Measurements from ENCODE around the gene GNPDA1. TPM values are rescaled to one million over a fixed set of nuclear protein-coding genes. Genes with fewer than 3 reads are reported as not detected.

Gene GNPDA1
- polyA plus RNA-seq, 1 of the 3 experiments (the other 2 are of a cell fraction) = 23.9 TPM

- Histone ChIP-seq H3K79me2 (ENCODE audit: insufficient read depth) (no peaks in the 10 kb centered on the region), H3K9me3 (no peaks in the 10 kb centered on the region), H3K36me3 (replicated peaks in 1 of 2; ENCODE audit: control insufficient read depth in 1 of 2, insufficient read depth in 2 of 2, low read length in 1 of 2) (no peaks in the 10 kb centered on the region), H3K9ac (no peak overlapping the region), H3K4me2 (no peak overlapping the region), H3K9me2 (no peaks in the 10 kb centered on the region), H4K20me1 (ENCODE audit: insufficient read depth) (no peaks in the 10 kb centered on the region), H3K27ac (ENCODE audit: low read depth in 2 of 2, low read length in 1 of 2) (no peak overlapping the region), H3F3A (replicated peaks; ENCODE audit: insufficient read depth) (no peaks in the 10 kb centered on the region), H3K4me3 (ENCODE audit: low read depth in 2 of 2, low read length in 1 of 2) (no peak overlapping the region), H3K4me1 (ENCODE audit: control insufficient read depth in 1 of 2, insufficient read depth in 2 of 2, low read depth in 1 of 2, low read length in 1 of 2) (peaks cover 0 to 17% of the 10 kb centered on the region in 2 experiments; a peak in 2 of 4 replicates), H2AFZ (ENCODE audit: low read depth) (no peak overlapping the region), H3K27me3 (ENCODE audit: insufficient read depth) (no peaks in the 10 kb centered on the region)
- CTCF ChIA-PET = interaction anchor here (0.6 to 9.7 kb wide), 80 partner anchors 9 to 371 kb away, joined by 3 to 325 read pairs (median 5); partner anchors contain the start of genes ARAP3, DELE1, DIAPH1 and FCHSD1
- TF ChIP-seq POLR2AphosphoS5 (IDR thresholded peaks at IDR 0.05; ENCODE audit: low read depth, low read length) (no peak), PBX3 (IDR thresholded peaks at IDR 0.05) (no peak), RAD21 (IDR thresholded peaks at IDR 0.05; ENCODE audit: low read length) (peak; percentile 53), SMC3 (IDR thresholded peaks at IDR 0.05; ENCODE audit: low read depth, low read length) (peak; percentile 31; the same call in 1 of the 2 replicates), RCOR1 (IDR thresholded peaks at IDR 0.05; ENCODE audit: low read length) (no peak), MEF2A (IDR thresholded peaks at IDR 0.05; ENCODE audit: borderline replicate concordance, low read depth) (no peak), NFIC (IDR thresholded peaks at IDR 0.05; ENCODE audit: borderline replicate concordance) (no peak)
- TF ChIP-seq, protein P1, sequence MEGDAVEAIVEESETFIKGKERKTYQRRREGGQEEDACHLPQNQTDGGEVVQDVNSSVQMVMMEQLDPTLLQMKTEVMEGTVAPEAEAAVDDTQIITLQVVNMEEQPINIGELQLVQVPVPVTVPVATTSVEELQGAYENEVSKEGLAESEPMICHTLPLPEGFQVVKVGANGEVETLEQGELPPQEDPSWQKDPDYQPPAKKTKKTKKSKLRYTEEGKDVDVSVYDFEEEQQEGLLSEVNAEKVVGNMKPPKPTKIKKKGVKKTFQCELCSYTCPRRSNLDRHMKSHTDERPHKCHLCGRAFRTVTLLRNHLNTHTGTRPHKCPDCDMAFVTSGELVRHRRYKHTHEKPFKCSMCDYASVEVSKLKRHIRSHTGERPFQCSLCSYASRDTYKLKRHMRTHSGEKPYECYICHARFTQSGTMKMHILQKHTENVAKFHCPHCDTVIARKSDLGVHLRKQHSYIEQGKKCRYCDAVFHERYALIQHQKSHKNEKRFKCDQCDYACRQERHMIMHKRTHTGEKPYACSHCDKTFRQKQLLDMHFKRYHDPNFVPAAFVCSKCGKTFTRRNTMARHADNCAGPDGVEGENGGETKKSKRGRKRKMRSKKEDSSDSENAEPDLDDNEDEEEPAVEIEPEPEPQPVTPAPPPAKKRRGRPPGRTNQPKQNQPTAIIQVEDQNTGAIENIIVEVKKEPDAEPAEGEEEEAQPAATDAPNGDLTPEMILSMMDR (IDR thresholded peaks at IDR 0.05) = peak; percentile 56
- TF ChIP-seq, protein P2, sequence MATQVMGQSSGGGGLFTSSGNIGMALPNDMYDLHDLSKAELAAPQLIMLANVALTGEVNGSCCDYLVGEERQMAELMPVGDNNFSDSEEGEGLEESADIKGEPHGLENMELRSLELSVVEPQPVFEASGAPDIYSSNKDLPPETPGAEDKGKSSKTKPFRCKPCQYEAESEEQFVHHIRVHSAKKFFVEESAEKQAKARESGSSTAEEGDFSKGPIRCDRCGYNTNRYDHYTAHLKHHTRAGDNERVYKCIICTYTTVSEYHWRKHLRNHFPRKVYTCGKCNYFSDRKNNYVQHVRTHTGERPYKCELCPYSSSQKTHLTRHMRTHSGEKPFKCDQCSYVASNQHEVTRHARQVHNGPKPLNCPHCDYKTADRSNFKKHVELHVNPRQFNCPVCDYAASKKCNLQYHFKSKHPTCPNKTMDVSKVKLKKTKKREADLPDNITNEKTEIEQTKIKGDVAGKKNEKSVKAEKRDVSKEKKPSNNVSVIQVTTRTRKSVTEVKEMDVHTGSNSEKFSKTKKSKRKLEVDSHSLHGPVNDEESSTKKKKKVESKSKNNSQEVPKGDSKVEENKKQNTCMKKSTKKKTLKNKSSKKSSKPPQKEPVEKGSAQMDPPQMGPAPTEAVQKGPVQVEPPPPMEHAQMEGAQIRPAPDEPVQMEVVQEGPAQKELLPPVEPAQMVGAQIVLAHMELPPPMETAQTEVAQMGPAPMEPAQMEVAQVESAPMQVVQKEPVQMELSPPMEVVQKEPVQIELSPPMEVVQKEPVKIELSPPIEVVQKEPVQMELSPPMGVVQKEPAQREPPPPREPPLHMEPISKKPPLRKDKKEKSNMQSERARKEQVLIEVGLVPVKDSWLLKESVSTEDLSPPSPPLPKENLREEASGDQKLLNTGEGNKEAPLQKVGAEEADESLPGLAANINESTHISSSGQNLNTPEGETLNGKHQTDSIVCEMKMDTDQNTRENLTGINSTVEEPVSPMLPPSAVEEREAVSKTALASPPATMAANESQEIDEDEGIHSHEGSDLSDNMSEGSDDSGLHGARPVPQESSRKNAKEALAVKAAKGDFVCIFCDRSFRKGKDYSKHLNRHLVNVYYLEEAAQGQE (IDR thresholded peaks at IDR 0.05; ENCODE audit: low read depth, low read length) = no peak
- POLR2A ChIA-PET = interaction anchor here (0.5 to 1.9 kb wide), 5 partner anchors 9 to 277 kb away, joined by 3 to 8 read pairs (median 5); partner anchors contain the start of genes DELE1 and RNF14
- DNase-seq = peak; percentile 62
- WGBS (ENCODE audit: low lambda C conversion rate) = 71% methylated on average over 10 of the region's 10 CpGs
Observed at GRCh38 chr5:141960018-141960417, 52.8 kb downstream of the GNPDA1 start.

Measured in SK-N-SH (cell line).